NT2/D1 (cell line): ENCODE results near the gene HSDL2.

ENCODE experiments used
- SUZ12 ChIP-seq: IDR thresholded peaks from 2 replicates; pipeline ENCODE4 v1.6.1; 2011; ENCODE audit not compliant: insufficient read length, insufficient read depth; ENCODE audit errors: extremely low read depth
- ZNF274 ChIP-seq: IDR thresholded peaks from 2 replicates; pipeline ENCODE4 v1.6.1; 2011; ENCODE audit warnings: mild to moderate bottlenecking, low read depth, low read length

DNA sequence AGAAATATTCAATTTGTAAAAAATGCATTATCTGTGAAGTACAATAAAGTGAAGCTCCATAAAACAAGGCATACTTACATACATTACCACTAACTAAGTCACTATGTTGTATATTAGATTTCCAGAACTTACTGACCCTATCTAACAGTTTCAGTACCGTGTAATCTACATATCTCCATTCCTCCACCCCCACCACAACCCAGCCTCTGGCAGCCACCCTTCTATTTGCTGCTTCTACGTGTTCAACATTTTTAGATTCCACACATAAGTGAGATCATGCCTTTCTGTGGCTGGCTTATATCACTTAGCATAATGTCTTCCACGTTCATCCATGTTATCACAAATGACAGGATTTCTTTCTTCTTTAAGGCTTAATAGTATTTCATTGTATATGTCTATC is 15.1 kb upstream of the HSDL2 start:
- TF ChIP-seq SUZ12 (no peak), ZNF274 (no peak)
